ENCODE results near the gene ACO1.

DNA sequence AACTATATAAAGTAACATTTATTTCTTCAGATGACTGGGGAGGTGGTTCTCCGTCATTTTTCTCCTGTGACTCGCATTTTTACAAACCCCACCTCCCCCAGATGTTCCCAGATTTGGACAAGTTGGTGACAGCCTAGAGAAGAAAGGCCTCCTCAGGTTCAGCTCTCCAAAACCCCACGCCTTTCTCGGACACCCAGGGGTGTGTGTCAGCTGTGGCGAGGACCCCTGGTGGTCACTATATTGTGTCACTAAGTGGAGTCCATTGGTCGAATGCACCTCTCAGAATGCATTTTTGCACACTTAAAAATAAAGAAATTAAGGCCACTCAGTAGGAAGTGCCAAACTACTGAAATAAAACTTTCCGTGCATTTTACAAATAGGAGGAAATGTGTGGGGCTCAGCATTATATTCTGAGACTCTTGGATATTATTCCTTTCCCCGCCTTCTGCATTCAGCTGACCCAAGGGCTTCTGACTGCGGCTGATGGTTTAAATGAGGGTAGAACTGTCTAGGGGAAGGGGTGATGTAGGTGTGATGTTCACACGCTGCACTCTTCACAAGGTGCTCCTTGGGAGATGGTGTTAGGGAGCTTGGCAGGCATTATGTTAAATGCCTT lies 47.6 kb downstream of the ACO1 start:
- TF ChIP-seq POU2F2 (IDR thresholded peaks at IDR 0.05; ENCODE audit: low read depth, low read length) (no peak), POLR2A (IDR thresholded peaks at IDR 0.05; ENCODE audit: low read depth, low read length) (no peak), POLR2AphosphoS5 (IDR thresholded peaks at IDR 0.05; ENCODE audit: low read depth, low read length) (no peak)
